HEK293T (cell line): ENCODE results near the gene NEIL3.

Experiments
- CTCF ChIA-PET: fragments of 350-600 bp; formaldehyde crosslinking; extraction: SDS; loops from one replicate; lab custom pipeline; 2021; ENCODE audit warnings: antibody characterized with exemption, inconsistent platforms; lab: Yijun Ruan, JAX
- POLR2A ChIA-PET: fragments of 350-600 bp; formaldehyde crosslinking; extraction: SDS; loops from one replicate; lab custom pipeline; 2020; ENCODE audit warnings: antibody characterized with exemption, inconsistent platforms; lab: Yijun Ruan, JAX
- DNase-seq: peaks from one replicate; pipeline ENCODE4 v3.0.0; 2012; ENCODE audit warnings: mixed read lengths; ENCODE audit errors: extremely low spot score
- ARNT ChIP-seq: fragments of 450-650 bp; IDR thresholded peaks from 2 replicates; pipeline ENCODE4 v1.6.1; 2017; ENCODE audit warnings: mild to moderate bottlenecking
- BHLHE40 ChIP-seq: fragments of 450-650 bp; IDR thresholded peaks from 2 replicates; pipeline ENCODE4 v1.6.1; 2016; ENCODE audit warnings: mild to moderate bottlenecking, moderate library complexity, borderline replicate concordance
- CTBP1 ChIP-seq: fragments of 450-650 bp; IDR thresholded peaks from 2 replicates; pipeline ENCODE4 v1.6.1; 2016; ENCODE audit warnings: borderline replicate concordance
- ELF4 ChIP-seq: fragments of 450-650 bp; IDR thresholded peaks from 2 replicates; pipeline ENCODE4 v1.6.1; 2017; ENCODE audit warnings: antibody characterized with exemption
- FOXA1 ChIP-seq: fragments of 450-650 bp; IDR thresholded peaks from 2 replicates; pipeline ENCODE4 v1.6.1; 2016; ENCODE audit warnings: mild to moderate bottlenecking
- FOXK2 ChIP-seq: fragments of 450-650 bp; IDR thresholded peaks from 2 replicates; pipeline ENCODE4 v1.6.1; 2016; ENCODE audit warnings: mild to moderate bottlenecking
- FOXM1 ChIP-seq: fragments of 450-650 bp; IDR thresholded peaks from 2 replicates; pipeline ENCODE4 v1.6.1; 2017; ENCODE audit warnings: mild to moderate bottlenecking, borderline replicate concordance
- HDGF ChIP-seq: fragments of 450-650 bp; IDR thresholded peaks from 2 replicates; pipeline ENCODE4 v1.6.1; 2017; ENCODE audit warnings: antibody characterized with exemption, borderline replicate concordance
- L3MBTL2 ChIP-seq: fragments of 450-650 bp; conservative IDR thresholded peaks from 2 replicates; pipeline ENCODE4 v1.6.1; 2016; ENCODE audit warnings: mild to moderate bottlenecking
- LEF1 ChIP-seq: fragments of 450-650 bp; IDR thresholded peaks from 2 replicates; pipeline ENCODE4 v1.6.1; 2017; ENCODE audit warnings: mild to moderate bottlenecking, borderline replicate concordance
- NFRKB ChIP-seq: fragments of 450-650 bp; IDR thresholded peaks from 2 replicates; pipeline ENCODE4 v1.6.1; 2016; ENCODE audit warnings: mild to moderate bottlenecking, moderate library complexity
- SP1 ChIP-seq: fragments of 450-650 bp; IDR thresholded peaks from 2 replicates; pipeline ENCODE4 v1.6.1; 2017
- SUZ12 ChIP-seq: fragments of 450-650 bp; IDR thresholded peaks from 2 replicates; pipeline ENCODE4 v1.6.1; 2016; ENCODE audit warnings: mild to moderate bottlenecking
- TARDBP ChIP-seq: fragments of 450-650 bp; IDR thresholded peaks from 2 replicates; pipeline ENCODE4 v1.6.1; 2016
- ZNF384 ChIP-seq: fragments of 450-650 bp; IDR thresholded peaks from 2 replicates; pipeline ENCODE4 v1.6.1; 2016
- TF ChIP-seq, protein P1 (sequence below): fragments of 450-650 bp; IDR thresholded peaks from 2 replicates; pipeline ENCODE4 v1.6.1; 2016

NEIL3 gene

DNA sequence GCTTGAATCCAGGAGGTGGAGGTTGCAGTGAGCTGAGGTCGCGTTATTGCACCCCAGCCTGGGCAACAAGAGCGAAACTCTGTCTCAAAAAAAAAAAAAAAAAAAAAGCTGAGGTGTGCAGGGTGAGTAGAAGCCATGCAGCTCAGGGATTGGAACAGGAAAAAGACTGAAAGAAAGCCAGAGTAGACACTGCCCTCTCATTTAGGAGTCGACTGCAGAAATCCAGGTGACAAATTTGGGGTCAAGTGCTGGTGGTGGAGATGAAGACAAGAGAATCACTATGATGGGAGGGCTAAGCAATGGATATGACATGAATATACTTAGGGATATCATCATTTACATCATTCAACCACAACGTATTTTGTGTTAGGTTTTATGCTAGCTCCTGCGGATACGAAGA, 1.9 kb downstream of the NEIL3 start:
- CTCF ChIA-PET = interaction anchor here (0.6 kb wide), 1 partner anchor 403 kb away, joined by 3 read pairs; no protein-coding TSS in a partner anchor

DNA sequence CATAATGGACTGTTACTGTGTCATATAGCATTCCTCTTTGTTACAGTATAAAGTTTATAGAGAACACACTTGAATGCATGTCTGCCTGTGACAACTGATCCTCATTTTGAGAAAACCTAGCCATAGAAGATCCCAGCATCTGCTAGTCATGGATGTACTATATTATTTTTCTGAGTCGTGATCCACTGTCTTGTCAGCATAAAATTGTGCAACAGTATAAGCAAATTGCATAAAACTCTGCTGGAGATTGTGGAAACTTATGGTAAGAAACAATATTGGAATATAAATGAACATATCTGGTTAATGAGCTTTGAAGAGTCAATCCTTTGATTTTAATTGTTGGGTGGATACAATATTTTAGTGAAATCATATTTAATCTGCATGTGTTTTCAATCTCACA, 3.6 kb downstream of the NEIL3 start:
- ChIA-PET CTCF (no interaction called here), POLR2A (no interaction called here)
- TF ChIP-seq ARNT (no peak), FOXA1 (no peak), HDGF (no peak), LEF1 (no peak), ELF4 (no peak), BHLHE40 (no peak), SUZ12 (no peak), SP1 (no peak), TARDBP (no peak), L3MBTL2 (no peak), ZNF384 (no peak), FOXM1 (no peak), FOXK2 (no peak), NFRKB (no peak), CTBP1 (no peak)
- TF ChIP-seq, protein P1, sequence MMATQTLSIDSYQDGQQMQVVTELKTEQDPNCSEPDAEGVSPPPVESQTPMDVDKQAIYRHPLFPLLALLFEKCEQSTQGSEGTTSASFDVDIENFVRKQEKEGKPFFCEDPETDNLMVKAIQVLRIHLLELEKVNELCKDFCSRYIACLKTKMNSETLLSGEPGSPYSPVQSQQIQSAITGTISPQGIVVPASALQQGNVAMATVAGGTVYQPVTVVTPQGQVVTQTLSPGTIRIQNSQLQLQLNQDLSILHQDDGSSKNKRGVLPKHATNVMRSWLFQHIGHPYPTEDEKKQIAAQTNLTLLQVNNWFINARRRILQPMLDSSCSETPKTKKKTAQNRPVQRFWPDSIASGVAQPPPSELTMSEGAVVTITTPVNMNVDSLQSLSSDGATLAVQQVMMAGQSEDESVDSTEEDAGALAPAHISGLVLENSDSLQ = no peak
- no peak for DNase-seq

More for the DNA sequence above, 1.9 kb downstream of the NEIL3 start:
- TF ChIP-seq FOXM1 = no peak
- no peak for TF ChIP-seq TARDBP
- no peak for DNase-seq
- POLR2A ChIA-PET = no interaction called here

DNA sequence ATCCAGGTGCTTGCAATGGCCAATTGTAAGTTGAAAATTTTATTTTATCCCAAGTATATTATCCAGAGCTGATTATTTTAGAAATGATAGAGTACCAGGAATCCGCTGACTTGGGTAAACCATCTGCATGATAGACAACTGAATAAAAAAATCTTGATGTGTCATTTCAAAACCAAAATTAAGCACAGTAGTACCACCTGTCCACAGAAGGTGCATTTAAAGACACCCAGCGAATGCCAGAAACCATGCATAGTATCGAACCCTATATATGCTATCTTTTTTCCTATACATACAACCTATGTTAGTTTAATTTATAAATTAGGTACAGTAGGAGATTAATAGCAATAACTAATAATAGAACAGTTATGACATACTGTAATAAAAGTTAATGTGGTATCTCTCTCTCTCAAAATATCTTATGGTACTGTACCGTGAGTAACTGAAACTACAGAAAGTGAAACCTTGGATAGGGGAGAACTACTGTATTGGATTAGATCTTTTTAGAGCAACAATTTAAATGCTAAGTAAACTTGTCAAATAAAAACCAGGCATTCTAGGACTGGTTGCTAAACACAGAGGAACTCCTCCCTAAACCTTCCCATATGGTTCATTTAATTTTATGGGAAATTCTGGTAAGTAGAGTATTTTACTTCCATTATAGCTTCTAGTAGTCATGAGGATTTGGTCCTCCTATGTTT, 6.2 kb downstream of the NEIL3 start:
- ChIA-PET POLR2A (no interaction called here), CTCF (interaction anchor here (0.8 kb wide), 1 partner anchor 65 kb away, joined by 3 read pairs; no protein-coding TSS in a partner anchor)
- TF ChIP-seq SUZ12 (no peak), FOXM1 (no peak), LEF1 (no peak), CTBP1 (no peak), ARNT (no peak), L3MBTL2 (no peak), TARDBP (no peak), ZNF384 (no peak), FOXA1 (no peak), HDGF (no peak), NFRKB (no peak), BHLHE40 (no peak), FOXK2 (no peak), SP1 (no peak), ELF4 (no peak)
- TF ChIP-seq, protein P1 = no peak
- DNase-seq = no peak

DNA sequence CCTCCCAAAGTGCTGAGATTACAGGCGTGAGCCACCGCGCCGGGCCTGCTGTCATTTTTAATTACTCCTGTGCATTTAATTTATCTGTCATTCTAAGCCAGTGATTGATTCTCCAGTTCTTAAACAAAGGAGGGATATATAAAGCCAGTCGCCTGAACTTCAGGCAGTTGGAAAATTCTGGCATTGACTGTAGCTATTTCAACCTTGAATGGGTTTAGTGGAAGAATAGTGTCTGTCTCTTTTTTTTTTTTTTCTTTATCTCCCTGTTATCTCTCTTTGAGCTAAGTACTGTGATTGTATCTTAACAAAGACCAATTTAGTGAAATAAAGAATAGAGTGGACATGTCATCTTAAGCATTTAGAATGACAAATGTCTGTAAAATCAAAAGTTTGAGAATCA, 11.0 kb downstream of the NEIL3 start:
- no peak for DNase-seq
- ChIA-PET CTCF (interaction anchor here (2.0 kb wide), 1 partner anchor 11 kb away, joined by 8 read pairs; the partner anchor contains the start of gene NEIL3), POLR2A (no interaction called here)
- TF ChIP-seq TARDBP (no peak), L3MBTL2 (no peak), SP1 (no peak), SUZ12 (no peak), ZNF384 (no peak), BHLHE40 (no peak), FOXK2 (no peak), ARNT (no peak), ELF4 (no peak), HDGF (no peak), NFRKB (no peak), LEF1 (no peak), FOXM1 (no peak)
- TF ChIP-seq, protein P1 = no peak

GRCh38 chr4:177321647-177322046, 12.0 kb downstream of the NEIL3 start:
- TF ChIP-seq FOXA1 (no peak), NFRKB (no peak), L3MBTL2 (no peak), LEF1 (no peak), ARNT (no peak), TARDBP (no peak), SUZ12 (no peak), ELF4 (no peak), BHLHE40 (no peak), HDGF (no peak), FOXK2 (no peak), ZNF384 (no peak), FOXM1 (no peak), CTBP1 (no peak)
- DNase-seq = no peak
- ChIA-PET CTCF (interaction anchor here (1.5 to 2.0 kb wide), 2 partner anchors 12 to 71 kb away, joined by 3 to 8 read pairs; partner anchors contain the start of gene NEIL3), POLR2A (interaction anchor here (2.5 kb wide), 1 partner anchor 12 kb away, joined by 11 read pairs; the partner anchor contains the start of gene NEIL3)

GRCh38 chr4:177322266-177322665, 12.6 kb downstream of the NEIL3 start:
- DNase-seq = no peak
- POLR2A ChIA-PET = interaction anchor here (1.1 to 2.5 kb wide), 2 partner anchors 13 to 119 kb away, joined by 5 to 11 read pairs; partner anchors contain the start of genes AGA and NEIL3
- CTCF ChIA-PET = interaction anchor here (1.0 to 2.0 kb wide), 3 partner anchors 12 to 275 kb away, joined by 3 to 8 read pairs (median 3); partner anchors contain the start of gene NEIL3
- no peak for TF ChIP-seq CTBP1
